GM15510 (cell line): ENCODE measurements around the gene APBA1.

Source experiments
- POLR2A ChIP-seq: IDR thresholded peaks from 3 replicates; pipeline ENCODE4 v1.6.1; 2011; ENCODE audit warnings: borderline replicate concordance; ENCODE audit not compliant: insufficient read length; ENCODE audit errors: extremely low read depth

APBA1 gene

DNA sequence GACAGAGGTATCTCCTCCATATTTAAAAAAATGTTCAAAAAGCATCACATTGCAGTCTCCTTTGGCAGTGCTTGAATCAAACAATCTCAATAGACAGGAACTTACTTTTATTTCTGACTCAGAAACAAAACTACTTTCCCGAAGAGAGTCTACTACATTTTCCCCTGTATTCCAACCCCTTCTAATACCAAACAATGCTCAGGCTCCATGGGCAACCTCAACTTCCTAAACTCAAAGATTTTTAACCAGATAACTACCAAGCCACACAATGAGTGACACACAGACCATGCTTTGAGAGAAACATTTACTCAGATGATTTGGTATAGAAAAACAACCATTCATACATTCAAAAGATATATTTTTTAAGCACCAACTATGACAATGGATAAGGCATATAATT lies 70.5 kb downstream of the APBA1 start:
- TF ChIP-seq POLR2A, result no peak

DNA sequence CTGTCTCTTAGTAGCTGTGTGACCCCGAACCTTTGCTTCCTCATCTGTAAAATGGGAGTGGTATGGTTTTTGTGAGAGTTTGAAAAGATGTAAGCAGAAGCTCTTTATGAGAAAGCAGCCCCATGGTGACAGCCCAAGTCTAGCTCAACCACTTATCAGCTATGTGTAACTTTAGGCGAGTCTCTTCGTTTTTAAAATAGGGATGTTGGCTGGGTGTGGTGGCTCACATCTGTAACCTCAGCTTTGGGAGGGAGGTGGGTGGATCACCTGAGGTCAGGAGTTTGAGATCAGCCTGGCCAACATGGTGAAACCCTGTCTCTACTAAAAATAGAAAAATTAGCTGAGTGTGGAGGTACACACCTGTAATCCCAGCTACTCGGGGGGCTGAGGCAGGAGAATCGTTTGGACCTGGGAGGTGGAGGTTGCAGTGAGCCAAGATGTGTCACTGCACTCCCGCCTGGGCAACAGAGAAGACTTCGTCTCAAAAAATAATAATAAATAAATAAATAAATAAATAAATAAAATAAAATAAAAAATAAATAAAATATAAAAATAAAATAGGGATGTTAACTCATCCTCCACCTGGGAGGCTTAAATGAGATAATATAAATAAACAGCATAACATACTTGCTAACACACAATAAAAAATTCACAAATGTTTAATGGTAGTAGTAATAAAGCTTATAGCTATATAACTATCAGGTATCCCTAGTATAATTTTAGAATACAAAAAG lies 71.7 kb downstream of the APBA1 start:
- TF ChIP-seq POLR2A, result no peak

DNA sequence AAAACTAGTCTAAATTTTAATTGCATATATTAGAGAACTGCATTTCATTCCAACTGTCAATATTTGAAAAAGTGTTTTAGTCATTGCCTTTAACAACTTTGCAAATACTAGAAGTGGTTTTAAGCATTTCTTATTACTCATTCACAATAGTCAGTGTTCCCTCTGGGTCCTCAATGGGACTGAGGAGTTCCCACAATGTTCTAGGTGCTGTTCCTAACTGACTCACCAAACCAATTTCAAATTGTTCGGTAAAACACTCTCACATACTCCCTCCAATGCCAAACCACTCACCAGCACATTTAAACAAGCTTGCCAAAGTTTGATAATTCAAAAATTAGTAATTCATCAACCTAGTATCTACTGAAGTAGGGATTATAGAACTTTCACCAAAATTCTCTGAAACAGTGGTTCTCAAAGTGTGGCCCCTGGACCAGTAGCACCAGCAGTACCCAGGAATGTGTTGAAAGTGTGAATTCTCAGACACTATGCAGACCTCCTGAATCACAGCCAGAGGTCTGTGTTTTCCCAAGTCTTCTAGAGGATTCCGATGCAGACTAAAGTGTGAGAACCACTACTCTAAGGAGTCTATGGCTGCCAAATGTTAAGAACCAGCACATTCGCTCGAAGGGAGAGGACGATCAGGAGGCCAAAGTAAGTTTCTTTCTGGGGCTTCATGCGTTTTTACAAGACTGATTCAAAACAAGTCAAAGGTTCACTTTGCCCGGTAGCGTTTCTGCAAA lies 72.8 kb downstream of the APBA1 start:
- no peak for TF ChIP-seq POLR2A

DNA sequence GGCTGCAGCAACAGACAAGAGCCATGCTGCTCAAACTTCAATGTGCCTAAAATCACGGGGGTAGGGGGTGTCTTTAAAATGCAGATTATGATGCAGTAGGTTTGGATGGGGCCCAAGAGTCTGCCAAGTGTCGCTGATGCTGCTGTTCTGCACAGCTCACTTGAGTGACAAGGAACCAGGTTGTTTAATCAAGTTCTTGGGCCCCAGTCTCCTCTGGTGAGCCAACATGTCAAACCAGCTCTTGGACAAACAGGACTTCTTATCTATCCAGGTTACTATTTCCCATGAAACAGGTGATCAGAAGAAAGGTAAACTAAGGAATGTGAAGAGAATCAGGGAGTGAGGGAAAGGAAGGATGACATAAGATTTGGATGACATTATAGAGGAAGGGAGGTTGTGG lies 78.0 kb downstream of the APBA1 start:
- TF ChIP-seq POLR2A, result no peak

DNA sequence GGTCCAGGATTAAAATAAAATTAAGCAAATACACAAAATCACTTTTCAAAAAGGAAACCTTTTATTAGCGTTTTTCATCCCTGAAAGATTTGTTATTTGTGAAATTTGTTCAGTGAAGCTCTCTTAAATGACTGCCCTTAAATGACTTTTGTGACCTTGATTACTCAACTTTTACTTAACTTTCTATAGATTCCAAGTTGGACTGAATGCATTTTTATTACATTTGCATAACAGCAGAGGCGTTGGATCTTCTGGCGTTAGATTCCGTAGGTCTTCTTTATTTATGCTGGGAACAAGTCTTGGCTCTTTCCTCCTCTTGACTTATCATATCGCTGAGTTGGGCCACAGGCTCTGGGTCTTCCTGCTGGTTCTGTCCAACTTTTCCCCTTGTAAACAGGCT lies 78.4 kb downstream of the APBA1 start:
- no peak for TF ChIP-seq POLR2A

DNA sequence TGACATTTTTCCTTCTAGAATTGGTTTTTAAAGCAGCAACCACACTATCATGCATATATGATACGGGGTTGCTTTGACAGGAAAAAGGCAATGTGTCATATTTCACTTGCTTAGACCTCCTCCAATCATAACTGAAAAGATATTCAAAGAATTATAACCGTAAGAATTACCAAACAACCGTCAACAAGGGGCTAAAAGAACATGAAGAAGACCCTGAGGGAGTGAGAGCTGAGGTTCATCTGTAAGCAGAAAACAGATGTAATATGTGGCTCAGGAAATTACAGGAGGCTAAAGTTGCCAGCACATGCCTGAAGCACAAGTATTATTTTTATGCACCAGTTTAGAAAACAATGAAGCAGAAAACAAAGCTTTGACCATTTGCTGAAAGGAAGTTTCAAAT lies 78.9 kb downstream of the APBA1 start:
- TF ChIP-seq POLR2A, result no peak

DNA sequence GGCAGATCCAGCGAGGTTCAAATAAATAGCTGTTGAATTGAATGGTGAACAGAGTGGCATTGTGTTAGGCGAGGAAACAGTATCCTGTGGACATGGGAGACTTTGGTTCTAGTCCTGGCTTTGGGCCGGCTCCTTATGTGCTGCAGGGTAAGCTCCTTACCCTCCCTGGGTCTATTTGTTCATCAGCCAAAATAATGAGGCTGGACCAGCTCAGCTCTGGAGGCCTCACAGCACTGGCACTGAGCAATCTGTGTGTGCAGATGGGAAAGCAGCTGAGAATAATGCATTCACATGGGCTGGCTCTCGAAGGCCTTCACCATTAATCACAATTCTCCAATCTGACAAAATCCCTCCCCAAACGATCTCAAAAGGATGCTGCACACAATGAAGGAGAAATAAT lies 81.9 kb downstream of the APBA1 start:
- TF ChIP-seq POLR2A, result no peak

DNA sequence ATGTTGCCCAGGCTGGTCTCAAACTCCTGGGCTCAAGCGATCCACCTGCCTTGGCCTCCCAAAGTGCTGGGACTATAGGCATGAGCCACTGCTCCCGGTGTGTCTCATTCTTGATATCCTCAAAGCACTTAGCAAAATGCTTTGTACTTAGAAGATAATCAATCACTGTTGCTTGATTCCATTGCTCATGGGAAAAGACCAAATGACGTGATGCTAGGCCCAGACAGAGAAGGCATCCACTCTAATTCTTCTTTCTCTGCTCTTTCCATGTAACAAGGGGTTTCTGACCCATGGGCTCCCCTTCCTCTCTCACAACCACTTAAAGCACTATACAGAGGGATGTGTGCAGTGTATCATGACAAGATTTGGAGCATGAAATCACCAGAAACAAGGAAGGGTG lies 83.0 kb downstream of the APBA1 start:
- TF ChIP-seq POLR2A, result no peak

DNA sequence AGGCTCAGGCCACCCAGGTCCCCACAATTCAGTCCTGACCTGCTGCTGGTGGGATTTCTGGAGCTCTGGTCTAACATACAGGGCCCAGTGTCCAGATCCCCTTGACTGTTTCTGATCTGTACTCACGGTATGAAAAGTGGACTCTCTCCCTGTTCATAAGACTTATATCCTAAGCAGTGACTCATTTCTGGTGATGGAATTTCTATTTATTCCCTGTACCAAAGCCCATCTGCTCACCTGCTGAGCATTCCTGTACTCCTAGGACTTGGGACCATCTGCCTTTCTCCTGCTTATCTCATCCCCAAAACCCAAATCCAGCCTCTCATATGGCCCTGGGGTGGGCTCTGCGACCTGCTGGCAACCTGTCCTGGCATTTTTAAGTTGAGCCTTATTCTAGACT lies 86.6 kb downstream of the APBA1 start:
- no peak for TF ChIP-seq POLR2A

DNA sequence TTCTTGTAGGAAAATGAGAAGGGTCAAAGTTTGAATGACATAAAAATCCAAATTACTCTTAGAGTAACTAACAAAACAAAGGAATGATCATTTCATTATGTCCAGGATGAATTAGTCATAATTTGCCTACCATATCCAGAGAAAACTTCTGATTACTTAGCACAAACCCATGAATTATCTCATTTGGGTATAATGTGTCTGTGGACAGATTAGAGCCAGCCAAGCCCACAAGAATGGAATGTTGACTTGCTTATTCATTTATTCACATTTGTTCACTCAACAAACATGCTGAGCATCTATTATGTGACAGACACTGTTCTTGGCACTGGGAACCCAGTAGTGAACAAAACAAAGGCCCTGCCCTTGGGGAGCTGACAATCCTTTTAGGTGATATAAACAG lies 87.4 kb downstream of the APBA1 start:
- TF ChIP-seq POLR2A, result no peak

DNA sequence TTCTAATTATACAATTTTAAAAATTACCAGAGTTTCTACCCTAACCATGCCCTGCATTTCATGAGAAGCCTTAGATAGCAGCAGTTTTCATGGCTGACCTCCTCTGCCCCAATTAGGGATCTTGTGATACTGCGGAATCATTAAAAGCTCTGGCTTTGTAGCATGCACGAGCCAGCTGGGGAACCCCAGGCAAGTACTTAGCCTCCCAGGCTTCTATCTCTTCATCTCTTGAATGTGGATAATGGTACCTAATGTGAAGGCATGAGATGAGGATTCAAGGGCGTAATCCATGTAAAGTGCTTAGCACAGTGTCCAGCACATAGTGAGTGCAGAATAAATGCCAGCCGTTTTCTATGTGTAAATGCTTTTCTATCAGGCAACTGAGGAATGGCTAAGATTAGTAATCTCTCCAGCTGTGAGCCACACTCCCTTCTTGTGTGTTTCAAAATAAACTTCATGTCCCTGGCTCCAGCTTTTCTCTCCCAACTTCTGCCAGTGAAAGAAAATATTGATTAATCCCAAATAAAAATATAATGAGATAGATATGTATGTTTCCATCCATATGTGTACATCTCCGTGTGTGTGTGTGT lies 88.4 kb downstream of the APBA1 start:
- TF ChIP-seq POLR2A, result no peak

DNA sequence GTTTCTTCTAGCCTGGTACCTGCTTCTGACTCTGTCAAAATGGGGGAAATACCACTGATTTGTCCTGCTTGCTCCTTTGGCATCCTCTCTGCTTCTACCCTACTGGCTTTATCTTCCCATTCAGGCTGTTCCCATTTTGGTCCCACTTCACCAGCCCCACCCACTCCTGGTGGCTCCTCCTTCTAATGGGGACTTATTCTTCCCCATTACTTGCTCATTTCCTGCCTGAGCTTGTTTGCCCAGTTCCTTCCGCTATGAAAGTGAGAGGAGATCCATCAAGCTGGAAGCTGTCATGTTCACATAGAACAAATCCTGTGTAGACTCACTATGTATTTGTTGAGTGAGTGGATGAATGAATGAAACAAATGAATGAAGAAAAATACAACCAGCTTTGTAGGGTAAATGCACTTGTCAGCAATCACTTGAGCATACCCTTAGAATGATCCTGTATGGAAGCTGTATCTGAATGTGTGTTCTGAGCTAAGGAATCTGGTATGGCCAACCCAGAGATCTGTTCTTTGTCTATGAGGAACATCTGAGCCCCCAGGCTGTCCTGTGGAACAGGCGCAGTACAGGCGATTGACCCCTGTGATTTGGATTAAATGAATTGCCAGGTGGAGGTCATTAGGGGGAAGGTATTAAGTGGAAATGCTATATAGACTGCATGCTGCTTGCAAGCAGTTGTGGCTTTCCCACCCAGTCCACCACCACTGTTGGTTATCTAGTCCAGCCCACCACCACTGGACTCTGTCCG lies 89.5 kb downstream of the APBA1 start:
- no peak for TF ChIP-seq POLR2A

DNA sequence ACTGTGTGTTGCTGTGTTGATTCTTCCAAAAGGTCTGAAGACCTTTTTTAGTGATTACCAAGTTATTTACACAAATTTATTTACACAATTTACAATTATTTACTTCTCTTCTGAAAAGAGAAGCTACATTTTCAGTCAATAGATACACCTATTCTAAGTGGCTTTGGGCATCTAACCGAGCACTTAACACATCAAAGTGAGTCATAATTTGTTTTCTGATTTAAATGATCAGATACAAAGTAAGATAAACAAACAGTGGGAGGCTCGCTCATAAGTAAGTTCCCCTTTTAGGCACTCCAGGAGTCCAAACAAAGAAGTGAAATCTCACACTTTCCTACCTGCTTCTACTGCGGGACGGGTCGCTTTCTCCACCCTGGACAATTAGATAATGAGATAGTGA lies 90.2 kb downstream of the APBA1 start:
- no peak for TF ChIP-seq POLR2A

DNA sequence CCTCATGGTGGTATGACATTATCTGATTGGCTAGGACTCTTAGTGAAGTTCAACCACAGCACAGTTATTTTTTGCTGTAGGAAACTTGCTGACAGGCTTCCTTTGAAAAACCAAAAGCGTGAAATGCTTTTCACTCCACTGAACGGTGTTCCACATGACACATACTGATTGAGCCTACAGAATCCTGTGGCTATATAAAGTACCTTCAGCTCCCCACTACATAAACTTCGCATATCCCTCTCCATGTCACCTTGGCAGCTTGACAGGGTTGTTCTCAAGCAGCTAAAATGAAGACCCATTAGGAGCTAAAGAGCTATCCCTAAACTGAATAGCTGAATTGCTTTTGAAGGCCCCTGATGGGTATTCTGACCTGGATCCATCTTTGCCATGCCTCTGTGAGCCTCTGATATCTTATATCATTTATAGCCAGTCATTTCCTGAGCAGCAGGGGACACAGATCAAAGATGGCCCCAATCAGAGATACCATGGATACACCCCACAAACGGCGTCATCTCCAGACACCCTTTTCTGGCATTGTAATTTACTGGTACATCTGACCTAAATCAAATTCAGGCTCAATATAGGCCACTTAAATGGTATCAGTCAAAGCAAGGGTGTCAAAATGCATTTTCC lies 91.5 kb downstream of the APBA1 start:
- no peak for TF ChIP-seq POLR2A

DNA sequence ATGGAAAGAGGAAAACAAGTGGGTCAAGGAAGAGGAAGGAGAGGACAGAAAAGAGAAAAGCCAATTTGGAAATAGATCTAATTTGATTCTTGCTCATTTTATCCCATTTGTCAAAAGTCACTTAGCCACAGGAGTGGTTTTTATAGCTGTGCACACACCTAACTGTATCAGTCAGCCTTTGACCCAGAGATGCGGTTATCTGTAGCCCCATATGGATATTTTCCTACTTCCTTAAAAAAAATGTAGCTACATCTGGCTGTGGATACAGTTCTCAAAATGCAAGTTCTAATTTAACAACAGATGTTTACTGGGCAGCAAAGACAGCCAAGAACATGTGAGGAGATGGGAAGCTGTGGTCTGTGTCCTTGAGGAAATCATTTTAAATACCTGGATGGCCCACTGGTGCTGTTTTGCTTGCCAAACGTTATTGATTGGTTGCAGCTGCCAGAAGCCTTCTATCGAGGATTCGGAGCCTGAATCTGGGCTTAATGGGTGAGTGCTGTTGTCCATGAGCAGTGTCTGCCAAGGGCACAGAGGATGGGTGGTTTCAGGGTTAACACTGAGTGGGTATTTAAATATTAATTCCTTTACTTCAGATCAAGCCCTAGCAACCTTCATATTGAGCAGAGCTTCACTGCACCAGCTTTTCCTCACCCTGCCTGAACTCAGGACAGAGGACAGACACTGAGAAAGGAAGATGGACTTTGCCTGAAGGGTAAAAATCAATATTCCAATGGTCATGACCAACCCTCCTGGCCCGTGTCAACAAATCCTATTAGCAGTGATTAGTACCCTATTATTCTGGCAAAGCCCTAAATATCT lies 92.2 kb downstream of the APBA1 start:
- no peak for TF ChIP-seq POLR2A
